GOT3 (cell line): ENCODE data around the gene PCDHGC5.

Experiments used
- DNase-seq: peaks from one replicate; lab custom pipeline; 2025; ENCODE audit warnings: mixed read lengths; lab: John Stamatoyannopoulos, UW

Gene PCDHGC5

GRCh38 chr5:141529873-141530272, 41.0 kb downstream of the PCDHGC5 start:
- no peak for DNase-seq

- no peak for DNase-seq
Measured at GRCh38 chr5:141532726-141533125, 43.8 kb downstream of the PCDHGC5 start.

- DNase-seq: no peak
Measured at GRCh38 chr5:141533897-141534296, 45.0 kb downstream of the PCDHGC5 start.

- DNase-seq: no peak
Measured at GRCh38 chr5:141534492-141535213, 45.8 kb downstream of the PCDHGC5 start.
